Endodermal cell (in vitro differentiated cells): ENCODE measurements around the gene TBC1D12. TPM values are rescaled to one million over a fixed set of nuclear protein-coding genes. Genes with fewer than 3 reads are reported as not detected.

ENCODE experiments used
- DNase-seq: peaks from one replicate; pipeline ENCODE4 v3.0.0-alpha.2; 2017
- H3K27ac ChIP-seq: 2 replicates; pipeline ENCODE4 v1.5.1; 2013; ENCODE audit warnings: mild to moderate bottlenecking, low read depth, low read length, moderate library complexity
- H3K27me3 ChIP-seq: 2 replicates; pipeline ENCODE4 v1.6.1; 2013; ENCODE audit warnings: mild to moderate bottlenecking, low read length, moderate library complexity; ENCODE audit not compliant: insufficient read depth, control insufficient read depth, poor library complexity, severe bottlenecking
- H3K36me3 ChIP-seq: 2 replicates; pipeline ENCODE4 v1.7.0; 2013; ENCODE audit warnings: mild to moderate bottlenecking, low read length, moderate library complexity; ENCODE audit not compliant: control insufficient read depth, insufficient read depth
- H3K4me1 ChIP-seq: one replicate; pipeline ENCODE4 v1.7.0; 2013; ENCODE audit warnings: low read length; ENCODE audit not compliant: control insufficient read depth, insufficient read depth
- H3K4me3 ChIP-seq: 2 replicates; pipeline ENCODE4 v1.5.1; 2013; ENCODE audit warnings: mild to moderate bottlenecking, low read length, moderate library complexity
- H3K9ac ChIP-seq: 2 replicates; pipeline ENCODE4 v1.6.1; 2013; ENCODE audit warnings: mild to moderate bottlenecking, low read length, moderate library complexity; ENCODE audit not compliant: poor library complexity, severe bottlenecking; ENCODE audit errors: extremely low read depth
- H3K9me3 ChIP-seq: 2 replicates; pipeline ENCODE4 v1.6.1; 2013; ENCODE audit warnings: mild to moderate bottlenecking, low read length, moderate library complexity; ENCODE audit not compliant: control insufficient read depth
- H3K27ac Mint-ChIP-seq: 2 replicates; pipeline ENCODE4 v1.8.0; 2020; ENCODE audit warnings: mixed read lengths
- H3K27me3 Mint-ChIP-seq: 2 replicates; pipeline ENCODE4 v1.8.0; 2021; ENCODE audit warnings: mild to moderate bottlenecking, mixed read lengths; ENCODE audit not compliant: insufficient read depth
- H3K36me3 Mint-ChIP-seq: 2 replicates; pipeline ENCODE4 v1.8.0; 2020; ENCODE audit warnings: low read depth, mixed read lengths
- H3K4me1 Mint-ChIP-seq: 2 replicates; pipeline ENCODE4 v1.8.0; 2020; ENCODE audit warnings: mixed read lengths
- H3K4me3 Mint-ChIP-seq: 2 replicates; pipeline ENCODE4 v1.8.0; 2020; ENCODE audit warnings: mild to moderate bottlenecking, moderate library complexity, mixed read lengths
- H3K9me3 Mint-ChIP-seq: 2 replicates; pipeline ENCODE4 v1.8.0; 2020; ENCODE audit warnings: mild to moderate bottlenecking, mixed read lengths
- CTCF ChIP-seq: fragments of 200-600 bp; sonication (generic); conservative IDR thresholded peaks from 2 replicates; pipeline ENCODE4 v1.5.0; 2021; ENCODE audit warnings: antibody characterized with exemption, mild to moderate bottlenecking
- WGBS, 2 experiments: methylation state at CpG; one replicate each; pipeline versions ENCODE4 v1.1.5 to v1.1.7; 2013; ENCODE audit warnings: missing lambda C conversion rate in 2 of 2, mixed read lengths in 1 of 2; ENCODE audit not compliant: insufficient coverage in 1 of 2, insufficient read length in 1 of 2; 5-methylcytosine and 5-hydroxymethylcytosine counted together
- total RNA-seq, 2 donors: library from RNA; stranded (reverse); fragmentation: NEBNext Ultra II Directional in 1 of 2; extraction: Animal tissue kit (Norgen Biotek cat#: 25700) in 1 of 2; gene quantifications; 2 replicates in 1 of 2; 3 replicates in 1 of 2; pipeline ENCODE4 v1.2.1, GENCODE V29; 2021

TBC1D12 gene
- total RNA-seq, 2 donors from 2014 or later: 7.0 to 7.4 TPM

GRCh38 chr10:94456942-94457341 lies 54.6 kb downstream of the TBC1D12 start:
- Mint-ChIP-seq H3K4me3 (no peak overlapping the region), H3K9me3 (peaks cover 34% of the 10 kb centered on the region), H3K4me1 (no peaks in the 10 kb centered on the region), H3K36me3 (peaks cover 34% of the 10 kb centered on the region), H3K27me3 (no peaks in the 10 kb centered on the region), H3K27ac (no peak overlapping the region)
- Histone ChIP-seq H3K9ac (no peak overlapping the region), H3K4me1 (no peaks in the 10 kb centered on the region), H3K27ac (no peak overlapping the region), H3K36me3 (no peaks in the 10 kb centered on the region), H3K9me3 (peaks cover 19% of the 10 kb centered on the region), H3K27me3 (no peaks in the 10 kb centered on the region), H3K4me3 (no peak overlapping the region)
- DNase-seq: no peak
- no peak for TF ChIP-seq CTCF
- WGBS, 2 experiments: 90 to 100% methylated on average over 2 of the region's 2 CpGs

DNA sequence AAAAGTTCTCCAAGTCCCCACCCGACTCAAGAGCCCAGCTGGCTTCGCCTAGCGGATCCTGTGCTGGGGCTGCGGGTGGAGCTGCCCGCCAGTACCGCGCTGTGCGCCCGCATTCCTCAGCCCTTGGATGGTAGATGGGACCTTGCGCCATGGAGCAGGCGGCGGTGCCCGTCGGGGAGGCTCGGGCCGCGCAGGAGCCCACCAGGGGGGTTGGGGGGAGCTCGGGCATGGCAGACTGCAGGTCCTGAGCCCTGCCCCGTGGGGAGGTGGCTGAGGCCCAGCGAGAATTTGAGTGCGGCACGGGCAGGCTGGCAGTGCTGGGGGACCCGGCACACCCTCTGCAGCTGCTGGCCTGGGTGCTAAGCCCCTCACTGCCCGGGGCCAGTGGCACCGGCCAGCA lies 57.0 kb downstream of the TBC1D12 start:
- no peak for DNase-seq
- no peak for TF ChIP-seq CTCF
- no peaks in the 10 kb centered on the region for H3K27me3 Mint-ChIP-seq
- Histone ChIP-seq H3K27ac (no peak overlapping the region), H3K9ac (no peak overlapping the region), H3K36me3 (no peaks in the 10 kb centered on the region), H3K4me3 (no peak overlapping the region), H3K9me3 (peaks cover 19% of the 10 kb centered on the region), H3K27me3 (no peaks in the 10 kb centered on the region), H3K4me1 (no peaks in the 10 kb centered on the region)
- no peaks in the 10 kb centered on the region for H3K4me1 Mint-ChIP-seq
- H3K4me3 Mint-ChIP-seq: no peak overlapping the region
- H3K36me3 Mint-ChIP-seq: peaks cover 32% of the 10 kb centered on the region
- peaks cover 34% of the 10 kb centered on the region for H3K9me3 Mint-ChIP-seq
- no peak overlapping the region for H3K27ac Mint-ChIP-seq
- 97 to 98% methylated on average over 7 to 25 of the region's 25 CpGs for WGBS, 2 experiments

DNA sequence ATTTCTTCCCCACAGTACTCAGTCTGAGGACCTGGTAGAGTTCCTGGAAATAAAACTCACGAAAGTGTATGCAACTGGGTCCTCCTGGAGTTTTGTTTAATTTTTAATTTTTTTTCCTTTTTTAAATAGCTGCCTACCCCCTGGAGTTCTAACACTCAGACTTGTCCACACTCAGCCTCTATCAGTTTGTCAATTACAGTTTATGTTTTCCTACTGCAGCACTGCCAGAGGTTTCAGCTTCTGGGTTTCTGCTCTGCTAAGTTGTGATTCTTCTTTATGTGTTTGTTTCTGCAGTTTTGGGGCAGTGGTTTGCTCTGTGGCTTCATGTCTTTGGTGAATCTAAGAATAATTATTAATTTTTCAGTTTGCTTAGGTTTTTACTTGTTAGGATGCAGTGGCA lies 59.2 kb downstream of the TBC1D12 start:
- Mint-ChIP-seq H3K4me1 (no peaks in the 10 kb centered on the region), H3K4me3 (no peak overlapping the region), H3K36me3 (peaks cover 20% of the 10 kb centered on the region), H3K9me3 (peaks cover 22% of the 10 kb centered on the region), H3K27ac (no peak overlapping the region), H3K27me3 (no peaks in the 10 kb centered on the region)
- DNase-seq: no peak
- Histone ChIP-seq H3K9ac (no peak overlapping the region), H3K27me3 (no peaks in the 10 kb centered on the region), H3K4me3 (no peak overlapping the region), H3K4me1 (no peaks in the 10 kb centered on the region), H3K9me3 (peaks cover 9% of the 10 kb centered on the region), H3K36me3 (no peaks in the 10 kb centered on the region), H3K27ac (no peak overlapping the region)
- 91% methylated on average over 1 of the region's 1 CpG; no CpG with 5 or more reads in 1 of the 2 experiments for WGBS, 2 experiments
- TF ChIP-seq CTCF: no peak
